Measurements from ENCODE around the gene COX20.

DNA sequence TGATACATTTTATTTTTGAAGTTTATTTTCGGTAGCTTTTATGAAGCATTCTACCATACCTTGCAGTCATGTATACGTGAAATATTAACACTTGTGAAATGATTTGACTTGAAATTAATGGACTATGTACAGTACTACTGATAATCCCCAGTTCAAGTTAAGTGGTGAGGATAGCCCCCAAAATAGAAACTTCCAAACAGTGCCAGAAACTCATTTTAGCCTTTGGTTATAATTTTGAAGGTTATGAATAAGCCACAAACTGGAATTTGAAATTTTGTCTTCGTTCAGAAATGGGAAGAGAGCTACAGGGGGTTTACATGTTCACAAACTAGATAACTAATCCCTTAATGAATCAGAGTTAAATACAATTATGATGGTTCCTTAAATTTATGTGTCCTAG, 30.4 kb downstream of the COX20 start:
- TF ChIP-seq, protein P1, sequence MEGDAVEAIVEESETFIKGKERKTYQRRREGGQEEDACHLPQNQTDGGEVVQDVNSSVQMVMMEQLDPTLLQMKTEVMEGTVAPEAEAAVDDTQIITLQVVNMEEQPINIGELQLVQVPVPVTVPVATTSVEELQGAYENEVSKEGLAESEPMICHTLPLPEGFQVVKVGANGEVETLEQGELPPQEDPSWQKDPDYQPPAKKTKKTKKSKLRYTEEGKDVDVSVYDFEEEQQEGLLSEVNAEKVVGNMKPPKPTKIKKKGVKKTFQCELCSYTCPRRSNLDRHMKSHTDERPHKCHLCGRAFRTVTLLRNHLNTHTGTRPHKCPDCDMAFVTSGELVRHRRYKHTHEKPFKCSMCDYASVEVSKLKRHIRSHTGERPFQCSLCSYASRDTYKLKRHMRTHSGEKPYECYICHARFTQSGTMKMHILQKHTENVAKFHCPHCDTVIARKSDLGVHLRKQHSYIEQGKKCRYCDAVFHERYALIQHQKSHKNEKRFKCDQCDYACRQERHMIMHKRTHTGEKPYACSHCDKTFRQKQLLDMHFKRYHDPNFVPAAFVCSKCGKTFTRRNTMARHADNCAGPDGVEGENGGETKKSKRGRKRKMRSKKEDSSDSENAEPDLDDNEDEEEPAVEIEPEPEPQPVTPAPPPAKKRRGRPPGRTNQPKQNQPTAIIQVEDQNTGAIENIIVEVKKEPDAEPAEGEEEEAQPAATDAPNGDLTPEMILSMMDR (conservative IDR thresholded peaks at IDR 0.05 in 1 of 2, IDR thresholded peaks at IDR 0.05 in 1 of 2; ENCODE audit: extremely low read depth in 1 of 2, insufficient read depth in 1 of 2, low read depth in 1 of 2, low read length in 2 of 2) = no peak
- TF ChIP-seq EZH2 (IDR thresholded peaks at IDR 0.05; ENCODE audit: borderline replicate concordance, low read length) = no peak
